ENCODE measurements around the gene ACTA1.

GRCh38 chr1:229432116-229432461 is 1.8 kb downstream of the ACTA1 start:
- TF ChIP-seq CTCF (IDR thresholded peaks at IDR 0.05; ENCODE audit: insufficient read depth, low read depth, low read length), result no peak
- TF ChIP-seq EZH2 (IDR thresholded peaks at IDR 0.05; ENCODE audit: insufficient read depth, low read length), result no peak

Measured in astrocyte (in vitro differentiated cells and primary cell).